Large intestine (tissue), 3 donors: Measurements from ENCODE around the gene PALD1. TPM values are rescaled to one million over a fixed set of nuclear protein-coding genes. Genes with fewer than 3 reads are reported as not detected.
A peak's percentile ranks its signal among the peaks of the same experiment; 100 is the strongest.

ENCODE experiments used
- DNase-seq, 2 donors: peaks; one replicate each; pipeline versions ENCODE4 v3.0.0 to v3.0.0-alpha.2; 2013
- H3K27ac ChIP-seq: one replicate; pipeline ENCODE4 v1.5.1; 2013; ENCODE audit warnings: low read length
- H3K27me3 ChIP-seq: 2 replicates; pipeline ENCODE4 v1.6.1; 2013; ENCODE audit warnings: low read length; ENCODE audit not compliant: control insufficient read depth, insufficient read depth
- H3K36me3 ChIP-seq: 2 replicates; pipeline ENCODE4 v1.6.1; 2013; ENCODE audit warnings: low read length; ENCODE audit not compliant: control insufficient read depth, insufficient read depth
- H3K4me1 ChIP-seq: one replicate; pipeline ENCODE4 v1.6.1; 2013; ENCODE audit warnings: low read length; ENCODE audit not compliant: control insufficient read depth, insufficient read depth
- H3K4me3 ChIP-seq: one replicate; pipeline ENCODE4 v1.5.1; 2013; ENCODE audit warnings: low read length
- H3K9me3 ChIP-seq: one replicate; pipeline ENCODE4 v1.6.1; 2013; ENCODE audit warnings: mild to moderate bottlenecking, low read depth, low read length, moderate library complexity; ENCODE audit not compliant: control insufficient read depth
- WGBS: methylation state at CpG from one replicate; pipeline ENCODE4 v1.1.5; 2013; ENCODE audit warnings: low lambda C conversion rate; ENCODE audit not compliant: insufficient coverage; 5-methylcytosine and 5-hydroxymethylcytosine counted together
- polyA plus RNA-seq: library from polyadenylated mRNA; unstranded; fragments of 120-200 nt; gene quantifications from one replicate; pipeline ENCODE4 v1.2.1, GENCODE V29; 2013

PALD1 gene
- polyA plus RNA-seq, 1 donor: 6.1 TPM

GRCh38 chr10:70534281-70534680, 55.7 kb downstream of the PALD1 start:
- H3K27me3 ChIP-seq: no peaks in the 10 kb centered on the region
- no peak overlapping the region for H3K4me3 ChIP-seq
- no peak for DNase-seq
- H3K36me3 ChIP-seq: peaks cover 3% of the 10 kb centered on the region
- H3K9me3 ChIP-seq: no peaks in the 10 kb centered on the region
- H3K27ac ChIP-seq: no peak overlapping the region
- 94% methylated on average over 2 of the region's 10 CpGs for WGBS
- H3K4me1 ChIP-seq: no peaks in the 10 kb centered on the region

DNA sequence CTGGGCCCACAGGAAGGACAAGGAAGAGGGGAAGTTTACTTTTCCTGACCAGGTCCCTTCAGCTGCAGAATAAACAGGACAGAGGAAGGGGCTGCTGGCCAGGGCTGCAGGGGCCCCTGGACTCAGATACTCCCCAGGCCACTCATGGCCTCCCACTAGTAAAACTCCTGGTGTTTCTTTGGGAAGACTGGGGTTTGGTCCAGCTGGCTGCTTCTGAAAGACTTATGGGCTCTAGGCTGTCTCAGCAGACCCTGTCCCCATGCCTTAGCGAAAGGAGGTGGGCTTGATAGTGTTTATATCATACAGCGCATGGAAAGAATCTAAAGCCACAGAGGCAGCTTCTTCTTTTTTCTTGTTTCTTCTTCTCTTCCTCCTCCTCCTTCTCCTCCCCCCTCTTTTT, 56.4 kb downstream of the PALD1 start:
- WGBS: no CpG with 5 or more reads among the region's 2 CpGs
- DNase-seq: peak in 1 of 2 donors; percentile 24
- Histone ChIP-seq H3K27me3 (no peaks in the 10 kb centered on the region), H3K9me3 (no peaks in the 10 kb centered on the region), H3K4me1 (no peaks in the 10 kb centered on the region), H3K27ac (no peak overlapping the region), H3K4me3 (no peak overlapping the region), H3K36me3 (peaks cover 3% of the 10 kb centered on the region)

DNA sequence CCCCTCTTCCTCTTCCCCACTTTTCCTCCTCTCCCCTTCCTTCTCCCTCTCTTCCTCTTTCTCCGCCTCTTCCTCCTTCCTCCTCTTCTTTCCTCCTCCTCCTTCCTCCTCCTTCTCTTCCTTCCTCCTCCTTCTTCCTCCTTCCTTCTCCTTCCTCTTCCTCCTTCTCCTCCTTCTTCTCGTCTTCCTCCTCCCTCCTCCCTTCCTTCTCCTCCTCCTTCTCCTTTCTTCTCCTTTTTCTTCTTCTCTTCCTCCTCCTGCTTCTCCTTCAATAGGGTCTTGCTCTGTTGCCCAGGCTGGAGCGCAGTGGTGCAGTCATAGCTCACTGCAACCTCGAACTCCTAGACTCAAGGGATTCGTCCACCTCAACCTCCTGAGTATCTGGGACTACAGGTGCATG, 56.9 kb downstream of the PALD1 start:
- Histone ChIP-seq H3K4me1 (no peaks in the 10 kb centered on the region), H3K27ac (no peak overlapping the region), H3K27me3 (no peaks in the 10 kb centered on the region), H3K36me3 (peaks cover 3% of the 10 kb centered on the region), H3K4me3 (no peak overlapping the region), H3K9me3 (no peaks in the 10 kb centered on the region)
- WGBS: 95% methylated on average over 2 of the region's 5 CpGs
- no peak for DNase-seq

GRCh38 chr10:70536196-70536861, 57.8 kb downstream of the PALD1 start:
- Histone ChIP-seq H3K9me3 (no peaks in the 10 kb centered on the region), H3K4me1 (no peaks in the 10 kb centered on the region), H3K27me3 (no peaks in the 10 kb centered on the region), H3K4me3 (no peak overlapping the region), H3K27ac (no peak overlapping the region), H3K36me3 (peaks cover 3% of the 10 kb centered on the region)
- WGBS: no CpG with 5 or more reads among the region's 8 CpGs
- no peak for DNase-seq

DNA sequence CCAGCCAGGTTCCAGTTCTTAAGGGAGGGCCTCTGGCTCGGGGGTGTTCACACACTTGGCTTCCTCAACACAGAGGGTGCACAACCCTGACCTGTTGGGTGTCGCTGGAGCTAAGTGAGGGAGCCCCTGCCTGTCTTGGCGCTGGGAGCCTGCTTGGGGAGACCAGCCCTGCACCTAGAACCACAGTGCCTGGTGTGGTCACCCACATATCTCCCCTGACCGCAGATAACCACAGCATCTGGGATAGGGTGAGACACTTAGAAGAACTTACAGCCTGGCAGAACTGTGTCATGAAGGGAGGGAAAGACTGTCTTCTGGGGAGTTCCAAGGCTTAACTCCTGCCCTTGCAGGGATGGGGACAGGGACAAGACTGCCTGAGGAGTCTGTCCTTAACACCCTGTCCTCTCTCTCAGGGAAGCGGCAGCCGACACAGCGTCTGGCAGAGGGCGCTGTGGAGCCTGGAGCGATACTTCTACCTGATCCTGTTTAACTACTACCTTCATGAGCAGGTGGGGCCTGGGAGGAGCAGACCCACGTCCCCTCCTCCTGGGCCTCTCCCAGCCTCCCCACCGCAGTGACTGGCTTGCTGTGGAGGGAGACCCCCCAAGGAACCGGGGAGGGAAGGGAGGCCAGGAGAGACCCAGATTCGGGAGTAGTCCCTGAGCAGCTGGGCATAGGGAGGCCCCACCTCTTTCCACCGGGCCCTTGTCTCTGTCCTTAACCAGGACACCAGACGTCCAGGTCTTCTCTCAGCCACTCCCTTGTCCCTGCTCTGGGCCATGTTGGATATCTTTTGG, 59.0 kb downstream of the PALD1 start:
- DNase-seq: peak in 1 of 2 donors; percentile 42
- no peaks in the 10 kb centered on the region for H3K4me1 ChIP-seq

DNA sequence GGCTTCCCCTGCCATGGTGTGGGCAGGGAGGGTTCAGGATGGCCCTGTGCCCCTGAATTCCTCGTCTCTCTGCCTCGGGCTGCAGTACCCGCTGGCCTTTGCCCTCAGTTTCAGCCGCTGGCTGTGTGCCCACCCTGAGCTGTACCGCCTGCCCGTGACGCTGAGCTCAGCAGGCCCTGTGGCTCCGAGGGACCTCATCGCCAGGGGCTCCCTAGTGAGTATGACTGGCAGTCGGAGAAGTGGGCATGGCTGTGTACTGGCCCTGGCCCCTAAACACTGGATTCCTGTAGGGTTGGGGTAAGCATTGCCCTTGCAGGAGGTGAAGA, 59.6 kb downstream of the PALD1 start:
- Histone ChIP-seq H3K9me3 (no peaks in the 10 kb centered on the region), H3K36me3 (peaks cover 3% of the 10 kb centered on the region), H3K4me1 (no peaks in the 10 kb centered on the region), H3K27ac (no peak overlapping the region), H3K4me3 (no peak overlapping the region), H3K27me3 (no peaks in the 10 kb centered on the region)
- DNase-seq: no peak
- no CpG with 5 or more reads among the region's 10 CpGs for WGBS

More for the DNA sequence above, 59.0 kb downstream of the PALD1 start:
- Histone ChIP-seq H3K27ac (no peak overlapping the region), H3K9me3 (no peaks in the 10 kb centered on the region), H3K27me3 (no peaks in the 10 kb centered on the region), H3K36me3 (peaks cover 3% of the 10 kb centered on the region), H3K4me3 (no peak overlapping the region)
- whole genome bisulfite sequencing: no CpG with 5 or more reads among the region's 15 CpGs

DNA sequence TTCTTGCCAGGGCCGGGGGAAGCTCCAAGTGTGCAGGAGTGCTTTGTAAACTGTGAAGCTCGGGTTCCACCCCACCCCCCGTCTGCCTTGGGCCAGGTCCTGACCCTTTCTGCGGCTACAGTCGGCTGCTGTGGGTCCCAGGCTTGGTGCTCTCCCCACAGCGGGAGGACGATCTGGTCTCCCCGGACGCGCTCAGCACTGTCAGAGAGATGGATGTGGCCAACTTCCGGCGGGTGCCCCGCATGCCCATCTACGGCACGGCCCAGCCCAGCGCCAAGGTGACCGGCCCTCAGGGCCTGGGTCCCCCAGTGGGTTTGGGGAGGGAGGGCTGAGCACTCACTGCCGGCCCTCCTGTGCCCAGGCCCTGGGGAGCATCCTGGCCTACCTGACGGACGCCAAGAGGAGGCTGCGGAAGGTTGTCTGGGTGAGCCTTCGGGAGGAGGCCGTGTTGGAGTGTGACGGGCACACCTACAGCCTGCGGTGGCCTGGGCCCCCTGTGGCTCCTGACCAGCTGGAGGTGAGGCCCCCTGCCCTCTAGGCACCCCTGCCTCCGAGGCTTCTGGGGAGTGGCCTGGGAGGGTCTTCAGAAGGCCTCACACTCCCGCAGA, 60.3 kb downstream of the PALD1 start:
- H3K36me3 ChIP-seq: peaks cover 3% of the 10 kb centered on the region
- H3K9me3 ChIP-seq: no peaks in the 10 kb centered on the region
- H3K4me3 ChIP-seq: no peak overlapping the region
- no CpG with 5 or more reads among the region's 27 CpGs for WGBS
- H3K4me1 ChIP-seq: no peaks in the 10 kb centered on the region
- no peak overlapping the region for H3K27ac ChIP-seq
- DNase-seq: no peak
- no peaks in the 10 kb centered on the region for H3K27me3 ChIP-seq

DNA sequence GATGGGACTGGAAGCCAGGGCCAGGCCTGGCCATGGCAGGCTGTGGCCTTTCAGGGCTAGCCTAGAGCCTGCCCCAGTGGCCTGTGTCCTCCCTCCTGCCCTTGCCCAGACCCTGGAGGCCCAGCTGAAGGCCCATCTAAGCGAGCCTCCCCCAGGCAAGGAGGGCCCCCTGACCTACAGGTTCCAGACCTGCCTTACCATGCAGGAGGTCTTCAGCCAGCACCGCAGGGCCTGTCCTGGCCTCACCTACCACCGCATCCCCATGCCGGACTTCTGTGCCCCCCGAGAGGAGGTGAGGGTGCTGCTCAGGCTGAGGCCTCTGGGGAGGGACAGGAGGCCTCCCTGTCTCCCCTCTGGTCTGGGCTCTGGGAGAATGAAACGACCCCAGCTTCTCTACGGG, 60.9 kb downstream of the PALD1 start:
- WGBS: no CpG with 5 or more reads among the region's 7 CpGs
- DNase-seq: no peak
- Histone ChIP-seq H3K27me3 (no peaks in the 10 kb centered on the region), H3K4me3 (no peak overlapping the region), H3K4me1 (no peaks in the 10 kb centered on the region), H3K36me3 (peaks cover 3% of the 10 kb centered on the region), H3K9me3 (no peaks in the 10 kb centered on the region), H3K27ac (no peak overlapping the region)

DNA sequence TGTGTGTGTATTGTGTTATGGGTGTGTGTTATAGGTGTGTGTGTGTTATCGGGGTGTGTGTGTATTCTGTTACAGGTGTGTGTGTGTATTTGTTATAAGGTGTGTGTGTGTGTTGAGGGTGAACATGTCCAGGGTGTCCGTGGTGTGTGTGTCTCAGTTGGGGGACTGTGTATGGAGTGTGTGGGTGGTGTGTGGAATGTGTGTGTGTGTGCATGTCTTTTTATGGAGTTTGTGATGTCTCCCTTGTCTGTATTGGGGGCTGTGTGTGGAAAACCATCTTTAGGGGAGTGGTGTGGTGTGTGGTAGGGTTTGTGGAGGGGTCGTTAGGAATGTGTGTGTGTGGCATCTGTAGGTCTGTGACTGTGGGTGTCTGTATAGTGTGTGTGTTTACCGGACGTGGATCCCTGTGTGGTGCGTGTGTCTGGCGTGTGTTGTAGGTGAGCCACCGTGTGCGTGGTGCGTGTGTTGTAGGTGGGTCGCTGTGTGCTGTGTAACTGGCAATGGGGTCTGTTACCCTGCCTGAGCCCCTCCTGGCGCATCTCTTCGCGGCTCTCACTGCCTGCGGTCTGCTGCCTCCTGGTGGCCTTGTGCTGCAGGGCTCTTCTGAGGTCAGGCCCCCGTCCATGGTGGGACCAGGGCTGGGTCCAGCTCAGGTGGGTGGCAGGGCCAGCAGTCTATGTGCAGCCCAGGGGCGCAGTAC, 61.7 kb downstream of the PALD1 start:
- no peak for DNase-seq
- no peak overlapping the region for H3K4me3 ChIP-seq
- no peaks in the 10 kb centered on the region for H3K4me1 ChIP-seq
- H3K27ac ChIP-seq: no peak overlapping the region
- no peaks in the 10 kb centered on the region for H3K9me3 ChIP-seq
- H3K36me3 ChIP-seq: peaks cover 3% of the 10 kb centered on the region
- WGBS: 100% methylated on average over 1 of the region's 17 CpGs
- no peaks in the 10 kb centered on the region for H3K27me3 ChIP-seq

DNA sequence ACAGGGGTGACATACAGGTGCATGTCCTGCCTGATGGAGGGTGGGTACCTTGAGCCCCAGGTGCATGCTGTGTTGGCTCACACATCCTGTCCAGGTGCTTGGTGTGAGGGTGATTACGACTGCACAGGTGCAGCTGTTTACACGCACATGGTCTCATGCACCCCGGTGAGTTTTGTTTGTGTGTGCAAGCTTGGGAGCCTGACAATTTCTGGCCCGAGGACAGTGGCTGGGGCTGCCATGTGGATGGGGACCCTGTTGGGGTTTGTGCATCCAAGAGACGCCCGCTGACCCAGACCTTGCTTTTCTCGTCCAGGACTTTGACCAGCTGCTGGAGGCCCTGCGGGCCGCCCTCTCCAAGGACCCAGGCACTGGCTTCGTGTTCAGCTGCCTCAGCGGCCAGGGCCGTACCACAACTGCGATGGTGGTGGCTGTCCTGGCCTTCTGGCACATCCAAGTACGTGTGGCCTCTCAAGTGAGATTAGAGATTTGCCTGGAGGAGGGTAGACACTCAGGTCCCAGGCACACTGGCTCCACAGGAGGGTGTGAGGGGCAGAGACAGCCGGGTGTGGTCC, 62.3 kb downstream of the PALD1 start:
- Histone ChIP-seq H3K9me3 (no peaks in the 10 kb centered on the region), H3K36me3 (peaks cover 3% of the 10 kb centered on the region), H3K27ac (no peak overlapping the region), H3K4me3 (no peak overlapping the region), H3K27me3 (no peaks in the 10 kb centered on the region), H3K4me1 (no peaks in the 10 kb centered on the region)
- WGBS: no CpG with 5 or more reads among the region's 15 CpGs
- DNase-seq: no peak
